Esophagus squamous epithelium (tissue), 4 donors: ENCODE results near the gene RIMS4.

ENCODE experiments used
- CTCF ChIP-seq, 6 experiments: fragments of 450-650 bp in 4 of 6; fragments of 200-600 bp in 2 of 6; sonication (generic) in 2 of 6; IDR thresholded peaks; one replicate each; pipeline ENCODE4 v1.5.1; 2016 to 2019; ENCODE audit warnings: antibody characterized with exemption in 6 of 6, mild to moderate bottlenecking in 4 of 6, moderate library complexity in 4 of 6
- POLR2A ChIP-seq, 4 donors: fragments of 450-650 bp; IDR thresholded peaks; one replicate each; pipeline ENCODE4 v1.6.1; 2017; ENCODE audit warnings: antibody characterized with exemption in 4 of 4, mild to moderate bottlenecking in 4 of 4, moderate library complexity in 3 of 4

GRCh38 chr20:44833437-44833836, 23.1 kb upstream of the RIMS4 start:
- TF ChIP-seq CTCF (IDR thresholded peaks at IDR 0.05) (no peak), POLR2A (IDR thresholded peaks at IDR 0.05) (no peak)
